HCT116 (cell line): ENCODE results near the gene TRIM67. TPM values are rescaled to one million over a fixed set of nuclear protein-coding genes. Genes with fewer than 3 reads are reported as not detected.
A peak's percentile ranks its signal among the peaks of the same experiment; 100 is the strongest.

Experiments used
- ATAC-seq: fragments of 200-7000 bp; cut with Tn5 transposase; 2 replicates; pipeline ENCODE4 v1.9.1; 2020; ENCODE audit warnings: mild to moderate bottlenecking, moderate library complexity
- BruUV-seq: library from RNA; stranded (reverse); fragments of 400-500 nt; replicated peaks from 2 replicates; lab custom pipeline; 2021; lab: Mats Ljungman, UMichigan
- CTCF ChIA-PET: fragments of 300-600 bp; sonication (Branson Sonifier 250); formaldehyde crosslinking; loops from one replicate; lab custom pipeline; 2021; ENCODE audit warnings: antibody characterized with exemption; lab: Charles Lee
- POLR2A ChIA-PET: fragments of 300-600, 350-600 bp; sonication (Branson Sonifier 250); formaldehyde crosslinking; loops from one replicate; lab custom pipeline; 2021; ENCODE audit warnings: antibody characterized with exemption; lab: Charles Lee
- RAD21 ChIA-PET, 2 experiments: fragments of 300-600 bp; sonication (Branson Sonifier 250); formaldehyde crosslinking; loops; one replicate each; lab custom pipeline; 2023; ENCODE audit warnings: low total read pairs in 2 of 2; ENCODE audit not compliant: uncharacterized antibody in 2 of 2, unreplicated experiment in 2 of 2, low non-redundant PET in 1 of 2; lab: Charles Lee
- DNase-seq: peaks from one replicate; pipeline ENCODE4 v3.0.0-alpha.2; 2010; ENCODE audit warnings: low read depth, low spot score
- H2AFZ ChIP-seq: fragments of 200-600 bp; shearing (Covaris generic), sonication (generic); 2 replicates; pipeline ENCODE4 v1.6.1; 2017; ENCODE audit warnings: low read depth, mixed run types, mixed read lengths, antibody characterized with exemption, low read length; ENCODE audit not compliant: poor library complexity, severe bottlenecking
- H3K27ac ChIP-seq: 2 replicates; pipeline ENCODE4 v1.5.1; 2012; ENCODE audit warnings: low read depth, low read length
- H3K27me3 ChIP-seq: fragments of 200-600 bp; sonication (generic); 2 replicates; pipeline ENCODE4 v1.6.1; 2016; ENCODE audit warnings: mixed run types, low read length, mixed read lengths; ENCODE audit not compliant: insufficient read depth
- H3K36me3 ChIP-seq, 2 experiments: fragments of 200-500 bp in 1 of 2; fragments of 200-600 bp in 1 of 2; sonication (Bioruptor generic) in 1 of 2; sonication (generic) in 1 of 2; 2 replicates each; pipeline versions ENCODE4 v1.5.1 to v1.6.1; 2014 to 2016; ENCODE audit warnings: low read length in 2 of 2, inconsistent platforms in 1 of 2, mixed read lengths in 1 of 2, mixed run types in 1 of 2; ENCODE audit not compliant: insufficient read depth in 2 of 2, control insufficient read depth in 1 of 2
- H3K4me1 ChIP-seq, 2 experiments: fragments of 200-600 bp in 1 of 2; sonication (generic) in 1 of 2; 2 replicates each; pipeline versions ENCODE4 v1.5.1 to v1.6.1; 2012 to 2017; ENCODE audit warnings: low read length in 2 of 2, inconsistent platforms in 1 of 2, mild to moderate bottlenecking in 1 of 2, mixed read lengths in 1 of 2, mixed run types in 1 of 2, moderate library complexity in 1 of 2; ENCODE audit not compliant: insufficient read depth in 2 of 2, control insufficient read depth in 1 of 2
- H3K4me2 ChIP-seq: fragments of 200-600 bp; sonication (generic); 2 replicates; pipeline ENCODE4 v1.6.1; 2017; ENCODE audit warnings: mixed run types, low read length, mixed read lengths
- H3K4me3 ChIP-seq, 2 experiments: fragments of 200-600 bp in 1 of 2; sonication (generic) in 1 of 2; replicated peaks in 1 of 2; 2 replicates each; pipeline ENCODE4 v1.5.1; 2011 to 2016; ENCODE audit warnings: low read length in 2 of 2, control low read depth in 1 of 2, low read depth in 1 of 2, mild to moderate bottlenecking in 1 of 2, mixed read lengths in 1 of 2, mixed run types in 1 of 2
- H3K79me2 ChIP-seq: fragments of 200-600 bp; sonication (generic); 2 replicates; pipeline ENCODE4 v1.6.1; 2017; ENCODE audit warnings: mild to moderate bottlenecking, mixed run types, low read length, moderate library complexity, mixed read lengths; ENCODE audit not compliant: insufficient read depth
- H3K9ac ChIP-seq: fragments of 200-600 bp; sonication (generic); 2 replicates; pipeline ENCODE4 v1.6.1; 2016; ENCODE audit warnings: low read length, mixed read lengths
- H3K9me2 ChIP-seq: fragments of 200-600 bp; sonication (generic), shearing (Covaris generic); 2 replicates; pipeline ENCODE4 v1.6.1; 2017; ENCODE audit warnings: mixed run types, mild to moderate bottlenecking, moderate library complexity; ENCODE audit not compliant: insufficient read depth
- H3K9me3 ChIP-seq, 2 experiments: fragments of 200-500 bp in 1 of 2; fragments of 200-600 bp in 1 of 2; sonication (Bioruptor generic) in 1 of 2; sonication (generic) in 1 of 2; 2 replicates each; pipeline ENCODE4 v1.6.1; 2014 to 2017; ENCODE audit warnings: low read length in 2 of 2, mixed read lengths in 2 of 2, inconsistent platforms in 1 of 2, low read depth in 1 of 2, mild to moderate bottlenecking in 1 of 2, mixed run types in 1 of 2, moderate library complexity in 1 of 2; ENCODE audit not compliant: control insufficient read depth in 1 of 2, insufficient read depth in 1 of 2
- H4K20me1 ChIP-seq: fragments of 200-600 bp; sonication (generic), shearing (Covaris generic); 2 replicates; pipeline ENCODE4 v1.6.1; 2017; ENCODE audit warnings: mixed run types, mild to moderate bottlenecking, moderate library complexity; ENCODE audit not compliant: insufficient read depth
- EGR1 ChIP-seq: IDR thresholded peaks from 2 replicates; pipeline ENCODE4 v1.6.1; 2012; ENCODE audit warnings: low read depth
- ELF1 ChIP-seq: IDR thresholded peaks from 2 replicates; pipeline ENCODE4 v1.6.1; 2012; ENCODE audit warnings: low read depth, borderline replicate concordance
- EZH2 ChIP-seq: fragments of 200-600 bp; sonication (generic); IDR thresholded peaks from 2 replicates; pipeline ENCODE4 v1.6.1; 2017; ENCODE audit warnings: antibody characterized with exemption, mixed run types
- FOSL1 ChIP-seq: IDR thresholded peaks from 2 replicates; pipeline ENCODE4 v1.6.1; 2012; ENCODE audit warnings: low read depth
- POLR2A ChIP-seq: IDR thresholded peaks from 2 replicates; pipeline ENCODE4 v1.7.0; 2011; ENCODE audit warnings: borderline replicate concordance; ENCODE audit not compliant: insufficient read depth, insufficient read length; ENCODE audit errors: extremely low read depth
- RAD21 ChIP-seq: IDR thresholded peaks from 2 replicates; pipeline ENCODE4 v1.6.1; 2012; ENCODE audit warnings: low read depth, mild to moderate bottlenecking
- SIN3A ChIP-seq: IDR thresholded peaks from 2 replicates; pipeline ENCODE4 v1.6.1; 2012; ENCODE audit warnings: low read depth
- YY1 ChIP-seq: IDR thresholded peaks from 2 replicates; pipeline ENCODE4 v1.6.1; 2011; ENCODE audit warnings: low read length, low read depth, moderate library complexity, mild to moderate bottlenecking; ENCODE audit not compliant: insufficient replicate concordance; ENCODE audit errors: extremely low read depth
- ZFX ChIP-seq: fragments of 450-650 bp; IDR thresholded peaks from 2 replicates; pipeline ENCODE4 v1.6.1; 2017
- intact Hi-C: fragments of 100-400 bp; cut with micrococcal nuclease; formaldehyde crosslinking; loops from 2 replicates; pipeline ENCODE4 v1.10.0; 2022
- total RNA-seq: library from RNA; stranded (reverse); gene quantifications from one replicate; pipeline ENCODE4 v1.2.1, GENCODE V29; 2021; ENCODE audit not compliant: unreplicated experiment
- TF ChIP-seq, protein P1 (sequence below), 3 experiments: fragments of 200-600 bp in 1 of 3; sonication (generic) in 1 of 3; IDR thresholded peaks in 2 of 3; conservative IDR thresholded peaks in 1 of 3; 2 replicates each; pipeline ENCODE4 v1.5.1; 2012 to 2017; ENCODE audit warnings: low read depth in 2 of 3, low read length in 2 of 3, antibody characterized with exemption in 1 of 3, borderline replicate concordance in 1 of 3, control low read depth in 1 of 3, mild to moderate bottlenecking in 1 of 3, mixed read lengths in 1 of 3, mixed run types in 1 of 3, moderate library complexity in 1 of 3; ENCODE audit not compliant: insufficient read depth in 1 of 3
- TF ChIP-seq, protein P2 (sequence below): IDR thresholded peaks from 2 replicates; pipeline ENCODE4 v1.6.1; 2012
- TF ChIP-seq, protein P3 (sequence below): IDR thresholded peaks from 2 replicates; pipeline ENCODE4 v1.6.1; 2012

TRIM67 gene
- total RNA-seq, 1 experiment from 2014 or later: 0.02 TPM

DNA sequence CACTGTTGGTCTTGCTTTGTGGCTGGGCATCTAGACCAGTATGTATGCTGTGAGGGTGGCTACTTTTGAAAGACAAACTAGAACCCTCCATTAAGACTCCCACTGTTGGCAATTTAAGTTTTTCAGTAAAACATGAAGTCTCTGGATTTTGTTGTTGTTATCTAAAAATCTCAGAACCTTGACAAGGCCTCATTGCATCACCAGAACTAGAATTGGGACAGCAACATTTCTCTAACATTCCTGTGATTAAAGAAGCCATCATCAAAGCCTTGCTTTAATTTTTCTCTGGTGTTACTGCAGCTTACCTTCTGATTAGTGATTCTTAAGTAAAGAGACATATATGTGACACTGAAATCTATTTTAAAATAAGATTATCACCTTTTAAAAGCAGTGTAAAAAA, 4.5 kb downstream of the TRIM67 start (continued):
- TF ChIP-seq, protein P1, sequence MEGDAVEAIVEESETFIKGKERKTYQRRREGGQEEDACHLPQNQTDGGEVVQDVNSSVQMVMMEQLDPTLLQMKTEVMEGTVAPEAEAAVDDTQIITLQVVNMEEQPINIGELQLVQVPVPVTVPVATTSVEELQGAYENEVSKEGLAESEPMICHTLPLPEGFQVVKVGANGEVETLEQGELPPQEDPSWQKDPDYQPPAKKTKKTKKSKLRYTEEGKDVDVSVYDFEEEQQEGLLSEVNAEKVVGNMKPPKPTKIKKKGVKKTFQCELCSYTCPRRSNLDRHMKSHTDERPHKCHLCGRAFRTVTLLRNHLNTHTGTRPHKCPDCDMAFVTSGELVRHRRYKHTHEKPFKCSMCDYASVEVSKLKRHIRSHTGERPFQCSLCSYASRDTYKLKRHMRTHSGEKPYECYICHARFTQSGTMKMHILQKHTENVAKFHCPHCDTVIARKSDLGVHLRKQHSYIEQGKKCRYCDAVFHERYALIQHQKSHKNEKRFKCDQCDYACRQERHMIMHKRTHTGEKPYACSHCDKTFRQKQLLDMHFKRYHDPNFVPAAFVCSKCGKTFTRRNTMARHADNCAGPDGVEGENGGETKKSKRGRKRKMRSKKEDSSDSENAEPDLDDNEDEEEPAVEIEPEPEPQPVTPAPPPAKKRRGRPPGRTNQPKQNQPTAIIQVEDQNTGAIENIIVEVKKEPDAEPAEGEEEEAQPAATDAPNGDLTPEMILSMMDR (IDR thresholded peaks at IDR 0.05 in 2 of 3, conservative IDR thresholded peaks at IDR 0.05 in 1 of 3; ENCODE audit: borderline replicate concordance in 1 of 3, insufficient read depth in 1 of 3, low read depth in 2 of 3, low read length in 2 of 3): no peak
- TF ChIP-seq, protein P2, sequence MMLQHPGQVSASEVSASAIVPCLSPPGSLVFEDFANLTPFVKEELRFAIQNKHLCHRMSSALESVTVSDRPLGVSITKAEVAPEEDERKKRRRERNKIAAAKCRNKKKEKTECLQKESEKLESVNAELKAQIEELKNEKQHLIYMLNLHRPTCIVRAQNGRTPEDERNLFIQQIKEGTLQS: no peak
- no peak for TF ChIP-seq EZH2

GRCh38 chr1:231170875-231171274, 9.0 kb downstream of the TRIM67 start:
- no TSS peak for BruUV-seq
- no peak for DNase-seq
- Histone ChIP-seq H3K27me3 (peaks cover 12% of the 10 kb centered on the region; the same call in 1 of the 2 replicates), H3K4me2 (no peak overlapping the region), H3K36me3 (no peaks in the 10 kb centered on the region), H3K4me1 (no peaks in the 10 kb centered on the region; a peak in 1 of 4 replicates), H3K9ac (no peak overlapping the region), H4K20me1 (no peaks in the 10 kb centered on the region), H3K79me2 (no peaks in the 10 kb centered on the region), H3K9me3 (no peaks in the 10 kb centered on the region), H3K4me3 (no peak overlapping the region), H2AFZ (no peak overlapping the region), H3K27ac (no peak overlapping the region), H3K9me2 (no peaks in the 10 kb centered on the region)
- peak; percentile 78 for ATAC-seq
- ChIA-PET CTCF (interaction anchor here (0.7 to 0.9 kb wide), 2 partner anchors 8 to 40 kb away, joined by 3 read pairs; no protein-coding TSS in a partner anchor), POLR2A (no interaction called here), RAD21 (no interaction called here)
- no peak for TF ChIP-seq ZFX
- TF ChIP-seq, protein P3, sequence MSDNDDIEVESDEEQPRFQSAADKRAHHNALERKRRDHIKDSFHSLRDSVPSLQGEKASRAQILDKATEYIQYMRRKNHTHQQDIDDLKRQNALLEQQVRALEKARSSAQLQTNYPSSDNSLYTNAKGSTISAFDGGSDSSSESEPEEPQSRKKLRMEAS: no peak; the same call in 1 of the 2 replicates
- TF ChIP-seq FOSL1: no peak
- TF ChIP-seq POLR2A: no peak
- TF ChIP-seq ELF1: no peak
- peak; percentile 18; the same call in 1 of the 2 replicates for TF ChIP-seq RAD21
- TF ChIP-seq EGR1: no peak
- TF ChIP-seq, protein P1 (IDR thresholded peaks at IDR 0.05 in 2 of 3, conservative IDR thresholded peaks at IDR 0.05 in 1 of 3; ENCODE audit: borderline replicate concordance in 1 of 3, insufficient read depth in 1 of 3, low read depth in 2 of 3, low read length in 2 of 3): peak; percentile 15 to 49 (median 46); a peak in 4 of 6 replicates
- TF ChIP-seq SIN3A: no peak
- no peak for TF ChIP-seq YY1
- intact Hi-C loops: no loop called here
